HEK293T (cell line): Measurements from ENCODE around the gene DPH2.

ENCODE experiments used
- ARNT ChIP-seq: fragments of 450-650 bp; IDR thresholded peaks from 2 replicates; pipeline ENCODE4 v1.6.1; 2017; ENCODE audit warnings: mild to moderate bottlenecking
- CTBP1 ChIP-seq: fragments of 450-650 bp; IDR thresholded peaks from 2 replicates; pipeline ENCODE4 v1.6.1; 2016; ENCODE audit warnings: borderline replicate concordance
- ELF4 ChIP-seq: fragments of 450-650 bp; IDR thresholded peaks from 2 replicates; pipeline ENCODE4 v1.6.1; 2017; ENCODE audit warnings: antibody characterized with exemption
- FOXA1 ChIP-seq: fragments of 450-650 bp; IDR thresholded peaks from 2 replicates; pipeline ENCODE4 v1.6.1; 2016; ENCODE audit warnings: mild to moderate bottlenecking
- FOXK2 ChIP-seq: fragments of 450-650 bp; IDR thresholded peaks from 2 replicates; pipeline ENCODE4 v1.6.1; 2016; ENCODE audit warnings: mild to moderate bottlenecking
- FOXM1 ChIP-seq: fragments of 450-650 bp; IDR thresholded peaks from 2 replicates; pipeline ENCODE4 v1.6.1; 2017; ENCODE audit warnings: mild to moderate bottlenecking, borderline replicate concordance
- HDGF ChIP-seq: fragments of 450-650 bp; IDR thresholded peaks from 2 replicates; pipeline ENCODE4 v1.6.1; 2017; ENCODE audit warnings: antibody characterized with exemption, borderline replicate concordance
- L3MBTL2 ChIP-seq: fragments of 450-650 bp; conservative IDR thresholded peaks from 2 replicates; pipeline ENCODE4 v1.6.1; 2016; ENCODE audit warnings: mild to moderate bottlenecking
- NFRKB ChIP-seq: fragments of 450-650 bp; IDR thresholded peaks from 2 replicates; pipeline ENCODE4 v1.6.1; 2016; ENCODE audit warnings: mild to moderate bottlenecking, moderate library complexity
- PKNOX1 ChIP-seq: fragments of 450-650 bp; IDR thresholded peaks from 2 replicates; pipeline ENCODE4 v1.6.1; 2016
- SP1 ChIP-seq: fragments of 450-650 bp; IDR thresholded peaks from 2 replicates; pipeline ENCODE4 v1.6.1; 2017
- SUZ12 ChIP-seq: fragments of 450-650 bp; IDR thresholded peaks from 2 replicates; pipeline ENCODE4 v1.6.1; 2016; ENCODE audit warnings: mild to moderate bottlenecking
- TARDBP ChIP-seq: fragments of 450-650 bp; IDR thresholded peaks from 2 replicates; pipeline ENCODE4 v1.6.1; 2016
- ZNF384 ChIP-seq: fragments of 450-650 bp; IDR thresholded peaks from 2 replicates; pipeline ENCODE4 v1.6.1; 2016

GRCh38 chr1:44012404-44012803 lies 42.6 kb downstream of the DPH2 start:
- TF ChIP-seq SUZ12 (no peak), TARDBP (no peak), ARNT (no peak), SP1 (no peak), FOXA1 (no peak), FOXM1 (no peak), HDGF (no peak), ZNF384 (no peak), PKNOX1 (no peak), L3MBTL2 (no peak), ELF4 (no peak), NFRKB (no peak), CTBP1 (no peak), FOXK2 (no peak)
